GM12878 (cell line): Measurements from ENCODE around the gene RBM10.

Source experiments
- CBX3 ChIP-seq: fragments of 200-600 bp; sonication (generic); IDR thresholded peaks from 2 replicates; pipeline ENCODE4 v1.6.1; 2016; ENCODE audit warnings: low read depth, borderline replicate concordance
- CHD4 ChIP-seq: fragments of 200-600 bp; sonication (generic); IDR thresholded peaks from 2 replicates; pipeline ENCODE4 v1.6.1; 2016; ENCODE audit warnings: mild to moderate bottlenecking
- CTCF ChIP-seq, 3 experiments: IDR thresholded peaks in 2 of 3; conservative IDR thresholded peaks in 1 of 3; 2 replicates each; pipeline ENCODE4 v1.5.1; 2011; ENCODE audit warnings: low read depth in 3 of 3, low read length in 3 of 3, mild to moderate bottlenecking in 3 of 3, control low read depth in 2 of 3, moderate library complexity in 2 of 3, inconsistent platforms in 1 of 3, mixed read lengths in 1 of 3; ENCODE audit not compliant: control insufficient read depth in 2 of 3, insufficient read depth in 1 of 3; ENCODE audit errors: extremely low read depth in 1 of 3
- EGR1 ChIP-seq, 2 experiments: IDR thresholded peaks; 1 replicate in 1 of 2; 2 replicates in 1 of 2; pipeline ENCODE4 v1.6.1; 2011 to 2012; ENCODE audit warnings: low read depth in 2 of 2, low read length in 2 of 2, borderline replicate concordance in 1 of 2, mild to moderate bottlenecking in 1 of 2, moderate library complexity in 1 of 2
- MXI1 ChIP-seq: fragments of 150-350 bp; IDR thresholded peaks from 2 replicates; pipeline ENCODE4 v1.6.1; 2011; ENCODE audit warnings: low read depth, mild to moderate bottlenecking, inconsistent platforms, low read length, improper control_type of control experiment
- SMC3 ChIP-seq: IDR thresholded peaks from 2 replicates; pipeline ENCODE4 v1.6.1; 2011; ENCODE audit warnings: low read length, improper control_type of control experiment, borderline replicate concordance
- SP1 ChIP-seq: IDR thresholded peaks from one replicate; pipeline ENCODE4 v1.6.1; 2011; ENCODE audit warnings: low read depth, low read length

DNA sequence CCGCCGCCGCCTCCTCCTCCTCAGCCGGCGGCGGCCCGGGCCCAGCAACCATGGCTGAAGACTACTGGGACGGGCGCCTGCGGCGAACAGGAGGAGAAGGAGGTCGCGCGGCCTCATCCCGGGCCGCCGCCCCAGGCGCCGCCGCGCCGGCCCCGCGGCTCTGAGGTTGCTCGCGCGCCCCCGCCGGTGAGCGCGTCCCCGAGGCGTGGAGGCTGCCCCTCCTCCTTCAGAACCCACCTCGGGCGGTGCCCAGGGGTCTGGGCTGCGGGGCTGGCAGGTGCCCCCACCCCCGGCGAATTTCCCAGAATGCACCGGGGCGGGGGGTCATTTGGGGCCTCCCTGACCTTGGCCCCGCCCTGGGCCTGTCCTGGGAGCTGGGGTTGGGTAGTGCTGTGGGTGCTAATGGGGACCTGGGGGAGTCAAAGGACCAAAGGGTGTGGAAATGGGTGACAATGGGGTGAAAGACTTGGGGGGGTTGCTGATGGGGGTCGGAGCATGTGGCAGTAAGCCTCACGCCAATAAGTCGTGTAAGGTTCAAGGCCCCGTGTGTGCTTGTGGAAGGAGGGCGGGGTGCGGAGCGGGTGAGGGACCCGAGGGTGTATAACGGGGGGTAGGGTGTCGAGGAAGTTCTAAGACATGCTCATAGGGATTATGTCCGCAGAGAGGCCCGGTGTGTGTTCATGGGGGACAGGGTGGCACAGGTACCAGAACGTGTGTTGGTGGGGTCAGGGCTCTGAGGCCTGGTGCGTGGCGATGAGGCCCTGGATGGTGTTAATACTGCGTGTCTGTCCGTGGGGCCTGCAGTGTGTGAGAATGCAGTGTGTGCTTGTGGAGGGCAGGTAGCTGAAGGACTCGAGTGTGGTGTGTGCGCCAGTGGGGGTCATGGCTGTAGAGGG lies 74.1 kb downstream of the RBM10 start:
- TF ChIP-seq CBX3 (no peak), CHD4 (no peak), CTCF (IDR thresholded peaks at IDR 0.05 in 2 of 3, conservative IDR thresholded peaks at IDR 0.05 in 1 of 3; ENCODE audit: control insufficient read depth in 2 of 3, extremely low read depth in 1 of 3, insufficient read depth in 1 of 3, low read depth in 3 of 3, low read length in 3 of 3) (no peak), SP1 (no peak), MXI1 (no peak), SMC3 (no peak), EGR1 (IDR thresholded peaks at IDR 0.05; ENCODE audit: borderline replicate concordance in 1 of 2, low read depth in 2 of 2, low read length in 2 of 2) (no peak)
